OCI-LY3 (cell line): ENCODE data around the gene RAET1E.

Experiments
- CTCF ChIP-seq: fragments of 200-600, 300-600 bp; sonication (generic); IDR thresholded peaks from 2 replicates; pipeline ENCODE4 v1.5.1; 2014; ENCODE audit warnings: antibody characterized with exemption, low read length, low read depth
- EZH2phosphoT487 ChIP-seq: fragments of 200-600 bp; shearing (Covaris generic); IDR thresholded peaks from 2 replicates; pipeline ENCODE4 v1.6.1; 2018; ENCODE audit warnings: antibody characterized with exemption, mixed run types, low read depth

GRCh38 chr6:149938571-149939355 is 40.9 kb upstream of the RAET1E start:
- TF ChIP-seq CTCF (no peak), EZH2phosphoT487 (no peak)
